ENCODE data around the gene ESRRA.

Gene ESRRA

GRCh38 chr11:64352099-64352994, 47.0 kb downstream of the ESRRA start:
- no peak for DNase-seq (ENCODE audit: low read depth)

- DNase-seq (ENCODE audit: low read depth): no peak
Measured at GRCh38 chr11:64352995-64353714, 47.8 kb downstream of the ESRRA start.

GRCh38 chr11:64353715-64354506, 48.6 kb downstream of the ESRRA start:
- DNase-seq (ENCODE audit: low read depth): no peak

GRCh38 chr11:64355078-64355940, 50.0 kb downstream of the ESRRA start:
- no peak for DNase-seq (ENCODE audit: low read depth)

GRCh38 chr11:64356498-64357411, 51.4 kb downstream of the ESRRA start:
- no peak for DNase-seq (ENCODE audit: low read depth)

- DNase-seq (ENCODE audit: low read depth): no peak
Measured at GRCh38 chr11:64357446-64357845, 52.1 kb downstream of the ESRRA start.

- no peak for DNase-seq (ENCODE audit: low read depth)
Measured at GRCh38 chr11:64357904-64358535, 52.7 kb downstream of the ESRRA start.

GRCh38 chr11:64358536-64358906, 53.2 kb downstream of the ESRRA start:
- no peak for DNase-seq (ENCODE audit: low read depth)

- DNase-seq (ENCODE audit: low read depth): peak; percentile 41
Measured at GRCh38 chr11:64358907-64359711, 53.8 kb downstream of the ESRRA start, which contains the start of gene RPS6KA4. TSS of gene RPS6KA4 (plus strand) at chr11:64359162. CDS start at chr11:64359236, 74 bp downstream.

GRCh38 chr11:64359712-64360445, 54.6 kb downstream of the ESRRA start:
- DNase-seq (ENCODE audit: low read depth): no peak

- DNase-seq (ENCODE audit: low read depth): no peak
Measured at GRCh38 chr11:64360448-64360921, 55.2 kb downstream of the ESRRA start.

- no peak for DNase-seq (ENCODE audit: low read depth)
Measured at GRCh38 chr11:64361659-64362058, 56.3 kb downstream of the ESRRA start.

GRCh38 chr11:64362339-64362738, 57.0 kb downstream of the ESRRA start:
- DNase-seq (ENCODE audit: low read depth): no peak

GRCh38 chr11:64364435-64364834, 59.1 kb downstream of the ESRRA start:
- no peak for DNase-seq (ENCODE audit: low read depth)

GRCh38 chr11:64364911-64365310, 59.6 kb downstream of the ESRRA start:
- DNase-seq (ENCODE audit: low read depth): no peak
